ENCODE results near the gene PRRC2C.

DNA sequence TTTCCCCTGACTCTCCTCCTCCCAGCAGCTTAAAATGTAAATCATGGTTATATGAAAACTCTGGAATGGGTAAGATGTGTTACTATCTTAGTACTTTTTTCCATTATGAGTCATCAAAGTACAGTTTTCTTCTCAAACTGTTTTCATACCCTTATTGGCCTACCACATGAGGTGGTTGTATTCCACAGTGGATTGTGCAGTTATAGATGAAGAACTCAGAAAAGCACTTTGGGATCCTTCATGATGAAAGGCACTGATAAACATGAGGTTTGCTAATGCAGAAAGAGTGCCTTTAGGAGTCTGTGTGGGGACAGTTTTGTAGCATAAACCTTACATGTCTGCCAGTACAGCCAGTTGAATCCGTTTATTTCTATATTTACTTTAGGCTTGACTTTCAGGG, 104.7 kb downstream of the PRRC2C start:
- TF ChIP-seq, protein P1, sequence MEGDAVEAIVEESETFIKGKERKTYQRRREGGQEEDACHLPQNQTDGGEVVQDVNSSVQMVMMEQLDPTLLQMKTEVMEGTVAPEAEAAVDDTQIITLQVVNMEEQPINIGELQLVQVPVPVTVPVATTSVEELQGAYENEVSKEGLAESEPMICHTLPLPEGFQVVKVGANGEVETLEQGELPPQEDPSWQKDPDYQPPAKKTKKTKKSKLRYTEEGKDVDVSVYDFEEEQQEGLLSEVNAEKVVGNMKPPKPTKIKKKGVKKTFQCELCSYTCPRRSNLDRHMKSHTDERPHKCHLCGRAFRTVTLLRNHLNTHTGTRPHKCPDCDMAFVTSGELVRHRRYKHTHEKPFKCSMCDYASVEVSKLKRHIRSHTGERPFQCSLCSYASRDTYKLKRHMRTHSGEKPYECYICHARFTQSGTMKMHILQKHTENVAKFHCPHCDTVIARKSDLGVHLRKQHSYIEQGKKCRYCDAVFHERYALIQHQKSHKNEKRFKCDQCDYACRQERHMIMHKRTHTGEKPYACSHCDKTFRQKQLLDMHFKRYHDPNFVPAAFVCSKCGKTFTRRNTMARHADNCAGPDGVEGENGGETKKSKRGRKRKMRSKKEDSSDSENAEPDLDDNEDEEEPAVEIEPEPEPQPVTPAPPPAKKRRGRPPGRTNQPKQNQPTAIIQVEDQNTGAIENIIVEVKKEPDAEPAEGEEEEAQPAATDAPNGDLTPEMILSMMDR (conservative IDR thresholded peaks at IDR 0.05; ENCODE audit: low read length), result no peak
- TF ChIP-seq EZH2phosphoT487 (IDR thresholded peaks at IDR 0.05; ENCODE audit: borderline replicate concordance, low read depth, low read length), result no peak

Data from OCI-LY7 (cell line).